MCF 10A (cell line): Measurements from ENCODE around the gene FBLN2. TPM values are rescaled to one million over a fixed set of nuclear protein-coding genes. Genes with fewer than 3 reads are reported as not detected.

Experiments
- BruUV-seq: library from RNA; stranded (reverse); fragments of 400-500 nt; replicated peaks from 2 replicates; lab custom pipeline; 2021; lab: Mats Ljungman, UMichigan
- CTCF ChIA-PET: fragments of 300-600 bp; sonication (Branson Sonifier 250); formaldehyde crosslinking; extraction: SDS; loops from one replicate; lab custom pipeline; 2021; ENCODE audit warnings: antibody characterized with exemption, inconsistent platforms; lab: Yijun Ruan, JAX
- POLR2A ChIA-PET: fragments of 300-600, 350-650 bp; sonication (Branson Sonifier 250); formaldehyde crosslinking; extraction: SDS; loops from one replicate; lab custom pipeline; 2020; ENCODE audit warnings: antibody characterized with exemption, inconsistent platforms; lab: Yijun Ruan, JAX
- DNase-seq: peaks from one replicate; pipeline ENCODE4 v3.0.0-alpha.2; 2018; ENCODE audit not compliant: unreplicated experiment
- H3K27ac Mint-ChIP-seq: one replicate; pipeline ENCODE4 v1.8.0; 2022; ENCODE audit warnings: mild to moderate bottlenecking, low read depth, mixed read lengths; ENCODE audit not compliant: unreplicated experiment
- H3K27me3 Mint-ChIP-seq: one replicate; pipeline ENCODE4 v1.8.0; 2022; ENCODE audit warnings: mixed read lengths; ENCODE audit not compliant: insufficient read depth, unreplicated experiment
- H3K36me3 Mint-ChIP-seq: one replicate; pipeline ENCODE4 v1.8.0; 2022; ENCODE audit warnings: mild to moderate bottlenecking, moderate library complexity, mixed read lengths; ENCODE audit not compliant: insufficient read depth, unreplicated experiment
- H3K4me1 Mint-ChIP-seq: one replicate; pipeline ENCODE4 v1.8.0; 2022; ENCODE audit warnings: mixed read lengths; ENCODE audit not compliant: insufficient read depth, unreplicated experiment
- H3K4me3 Mint-ChIP-seq: one replicate; pipeline ENCODE4 v1.8.0; 2022; ENCODE audit warnings: mild to moderate bottlenecking, moderate library complexity, mixed read lengths; ENCODE audit not compliant: unreplicated experiment
- H3K9me3 Mint-ChIP-seq: one replicate; pipeline ENCODE4 v1.8.0; 2022; ENCODE audit warnings: mixed read lengths; ENCODE audit not compliant: unreplicated experiment
- intact Hi-C: fragments of 100-400 bp; cut with micrococcal nuclease; formaldehyde crosslinking; loops from 2 replicates; pipeline ENCODE4 v1.14.1; 2022
- total RNA-seq: library from RNA; stranded (reverse); gene quantifications from 2 replicates; pipeline ENCODE4 v1.2.3, GENCODE V29; 2022
- TF ChIP-seq, protein P1 (sequence below): fragments of 200-600 bp; IDR thresholded peaks from one replicate; pipeline ENCODE4 v1.8.0; 2022; ENCODE audit warnings: antibody characterized with exemption, mild to moderate bottlenecking; ENCODE audit not compliant: unreplicated experiment

Gene FBLN2
- total RNA-seq, 1 experiment from 2014 or later, result not detected

DNA sequence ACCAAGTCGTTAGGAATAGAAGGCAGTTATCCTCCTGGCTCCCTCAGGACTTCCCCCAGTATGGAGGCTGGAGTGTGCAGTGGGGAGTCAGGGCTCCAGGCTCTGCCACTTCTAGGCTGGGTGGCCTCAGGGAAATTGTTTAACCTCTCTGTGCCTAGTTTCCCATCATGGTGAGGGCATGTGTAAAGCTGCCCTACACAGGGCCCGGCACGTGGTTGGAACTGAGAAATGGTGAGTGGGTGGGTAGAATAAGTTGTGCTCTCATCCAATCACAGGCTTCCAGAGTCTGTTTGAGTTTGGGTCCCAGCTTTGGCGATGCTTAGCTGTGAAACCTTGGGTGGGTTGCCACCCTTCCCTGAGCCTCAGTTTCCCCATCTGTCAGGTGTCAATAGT is 117.3 kb downstream of the FBLN2 start:
- no peaks in the 10 kb centered on the region for H3K27me3 Mint-ChIP-seq
- POLR2A ChIA-PET, result no interaction called here

DNA sequence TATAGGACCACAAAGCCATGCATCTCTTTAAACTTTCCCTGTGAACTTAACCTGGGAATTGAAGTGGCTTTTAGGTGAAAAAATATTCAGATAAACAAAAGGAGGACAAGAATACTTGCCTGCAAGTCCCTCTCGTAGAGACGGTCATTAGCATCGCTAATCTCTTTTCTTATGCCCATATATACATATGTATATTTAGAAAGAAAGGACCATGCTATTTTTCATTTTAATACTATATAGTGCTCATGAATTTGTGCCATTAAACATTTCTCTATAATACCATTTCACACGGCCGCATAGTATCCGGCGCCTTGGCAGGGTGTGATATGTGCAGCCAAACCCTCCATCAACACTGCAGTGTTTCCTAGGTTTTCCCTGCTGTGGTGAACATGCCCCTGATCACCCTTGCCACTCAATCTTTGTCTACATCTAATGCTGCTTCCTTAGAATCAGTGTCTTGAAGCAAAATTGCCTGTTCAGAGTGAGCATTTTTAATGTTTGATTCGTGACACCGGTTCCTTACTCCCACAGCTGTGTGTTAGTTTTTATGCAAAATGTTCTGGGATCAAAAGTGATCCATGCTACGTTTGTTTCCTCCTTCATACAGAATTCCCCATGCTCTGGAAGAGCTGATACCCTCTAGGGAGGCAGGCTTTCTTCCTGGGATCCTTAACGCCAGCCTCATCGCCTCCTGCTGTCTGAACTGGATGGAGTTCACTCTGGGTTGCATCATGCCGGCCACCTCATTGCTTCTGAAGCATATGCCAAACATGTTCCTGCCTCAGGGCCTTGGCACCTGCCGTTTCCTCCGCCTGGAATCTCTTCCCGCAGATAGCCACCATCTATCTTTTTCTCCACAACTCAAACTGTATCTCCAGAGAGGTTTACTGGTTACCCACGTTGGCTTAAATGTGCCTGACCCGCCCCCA is 118.1 kb downstream of the FBLN2 start:
- intact Hi-C loops, result no loop called here
- no peak overlapping the region for H3K4me3 Mint-ChIP-seq
- no peak overlapping the region for H3K27ac Mint-ChIP-seq
- H3K9me3 Mint-ChIP-seq, result no peaks in the 10 kb centered on the region
- TF ChIP-seq, protein P1, sequence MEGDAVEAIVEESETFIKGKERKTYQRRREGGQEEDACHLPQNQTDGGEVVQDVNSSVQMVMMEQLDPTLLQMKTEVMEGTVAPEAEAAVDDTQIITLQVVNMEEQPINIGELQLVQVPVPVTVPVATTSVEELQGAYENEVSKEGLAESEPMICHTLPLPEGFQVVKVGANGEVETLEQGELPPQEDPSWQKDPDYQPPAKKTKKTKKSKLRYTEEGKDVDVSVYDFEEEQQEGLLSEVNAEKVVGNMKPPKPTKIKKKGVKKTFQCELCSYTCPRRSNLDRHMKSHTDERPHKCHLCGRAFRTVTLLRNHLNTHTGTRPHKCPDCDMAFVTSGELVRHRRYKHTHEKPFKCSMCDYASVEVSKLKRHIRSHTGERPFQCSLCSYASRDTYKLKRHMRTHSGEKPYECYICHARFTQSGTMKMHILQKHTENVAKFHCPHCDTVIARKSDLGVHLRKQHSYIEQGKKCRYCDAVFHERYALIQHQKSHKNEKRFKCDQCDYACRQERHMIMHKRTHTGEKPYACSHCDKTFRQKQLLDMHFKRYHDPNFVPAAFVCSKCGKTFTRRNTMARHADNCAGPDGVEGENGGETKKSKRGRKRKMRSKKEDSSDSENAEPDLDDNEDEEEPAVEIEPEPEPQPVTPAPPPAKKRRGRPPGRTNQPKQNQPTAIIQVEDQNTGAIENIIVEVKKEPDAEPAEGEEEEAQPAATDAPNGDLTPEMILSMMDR, result no peak
- BruUV-seq, result no TSS peak
- DNase-seq, result peak; percentile 69
- no peaks in the 10 kb centered on the region for H3K27me3 Mint-ChIP-seq
- H3K36me3 Mint-ChIP-seq, result no peaks in the 10 kb centered on the region
- ChIA-PET POLR2A (no interaction called here), CTCF (interaction anchor here (0.6 to 2.6 kb wide), 4 partner anchors 9 to 219 kb away, joined by 3 to 15 read pairs (median 8); partner anchors contain the start of gene WNT7A)
- peaks cover 5% of the 10 kb centered on the region for H3K4me1 Mint-ChIP-seq

More for the DNA sequence above, 117.3 kb downstream of the FBLN2 start:
- CTCF ChIA-PET, result interaction anchor here (0.5 to 2.6 kb wide), 4 partner anchors 18 to 220 kb away, joined by 3 to 14 read pairs (median 3); partner anchors contain the start of gene WNT7A
- H3K27ac Mint-ChIP-seq, result no peak overlapping the region
- no peaks in the 10 kb centered on the region for H3K36me3 Mint-ChIP-seq
- H3K4me1 Mint-ChIP-seq, result no peaks in the 10 kb centered on the region
- no peaks in the 10 kb centered on the region for H3K9me3 Mint-ChIP-seq
- intact Hi-C loops, result no loop called here
- DNase-seq, result no peak
- no peak overlapping the region for H3K4me3 Mint-ChIP-seq
- TF ChIP-seq, protein P1, result no peak
- BruUV-seq, result no TSS peak

DNA sequence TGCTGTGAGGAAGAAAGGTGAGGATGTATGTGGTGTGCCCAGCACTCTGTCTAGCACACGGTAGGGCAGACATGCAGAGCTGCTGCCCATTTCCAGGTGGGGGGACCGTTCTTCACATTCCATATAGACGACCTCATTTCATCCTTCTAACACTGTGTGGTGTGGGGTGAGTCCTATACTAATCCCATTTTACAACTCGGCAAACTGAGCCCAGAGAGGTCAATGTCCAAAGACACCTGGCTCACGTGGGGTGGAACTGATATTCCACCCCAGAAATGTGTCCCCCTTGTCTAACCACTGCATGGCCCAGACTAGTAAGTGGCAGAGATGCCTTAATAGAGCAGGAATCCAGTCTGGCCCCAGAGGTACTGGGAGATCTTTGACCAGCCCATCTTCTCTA is 119.2 kb downstream of the FBLN2 start:
- Mint-ChIP-seq H3K36me3 (no peaks in the 10 kb centered on the region), H3K9me3 (no peaks in the 10 kb centered on the region), H3K27me3 (no peaks in the 10 kb centered on the region), H3K27ac (no peak overlapping the region), H3K4me1 (peaks cover 5% of the 10 kb centered on the region), H3K4me3 (no peak overlapping the region)
- CTCF ChIA-PET, result interaction anchor here (2.4 kb wide), 1 partner anchor 10 kb away, joined by 15 read pairs; no protein-coding TSS in a partner anchor
- no peak for DNase-seq
- BruUV-seq, result no TSS peak
- intact Hi-C loops, result no loop called here
- TF ChIP-seq, protein P1, result no peak
- POLR2A ChIA-PET, result no interaction called here

DNA sequence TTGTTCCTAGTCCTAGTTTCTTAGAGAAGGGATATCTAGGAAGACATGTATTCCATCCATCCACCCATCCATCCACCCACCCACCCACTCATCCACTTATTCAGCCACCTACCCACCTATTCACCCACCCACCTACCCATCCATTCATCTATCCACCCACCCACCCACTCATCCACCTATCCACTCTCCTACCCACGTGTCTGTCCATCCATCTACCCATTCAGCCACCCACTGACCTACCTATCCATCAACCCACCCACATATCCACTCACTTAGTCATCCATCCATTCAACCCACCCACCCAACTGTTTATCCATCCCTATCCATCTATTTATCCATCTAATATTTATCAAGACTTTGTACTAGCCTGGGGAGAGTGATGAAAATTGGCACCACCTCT is 120.5 kb downstream of the FBLN2 start:
- POLR2A ChIA-PET, result interaction anchor here (0.7 kb wide), 1 partner anchor 213 kb away, joined by 3 read pairs; no protein-coding TSS in a partner anchor
- intact Hi-C loops, result no loop called here
- CTCF ChIA-PET, result interaction anchor here (0.5 to 3.1 kb wide), 5 partner anchors 11 to 542 kb away, joined by 3 to 15 read pairs (median 5); no protein-coding TSS in a partner anchor

More for the DNA sequence above, 120.5 kb downstream of the FBLN2 start:
- Mint-ChIP-seq H3K4me3 (no peak overlapping the region), H3K9me3 (no peaks in the 10 kb centered on the region), H3K27ac (no peak overlapping the region), H3K27me3 (peaks cover 9% of the 10 kb centered on the region), H3K36me3 (no peaks in the 10 kb centered on the region), H3K4me1 (peaks cover 5% of the 10 kb centered on the region)
- TF ChIP-seq, protein P1, result no peak
- DNase-seq, result no peak
- BruUV-seq, result no TSS peak
